ENCODE results near the gene LMO4. TPM values are rescaled to one million over a fixed set of nuclear protein-coding genes. Genes with fewer than 3 reads are reported as not detected.

The LMO4 gene
- total and polyA plus RNA-seq, 4 donors = 115 to 173 (median 149) TPM

GRCh38 chr1:87370544-87370943 lies 41.9 kb downstream of the LMO4 start:
- Histone ChIP-seq H3K27ac (ENCODE audit: low read depth, low read length) (no peak overlapping the region), H3K9me3 (ENCODE audit: control insufficient read depth, insufficient read depth, low read length) (no peaks in the 10 kb centered on the region), H3K36me3 (ENCODE audit: control insufficient read depth, insufficient read depth, low read length) (no peaks in the 10 kb centered on the region), H3K4me1 (ENCODE audit: control insufficient read depth, insufficient read depth, low read length) (no peaks in the 10 kb centered on the region), H3K4me3 (ENCODE audit: low read depth, low read length) (no peak overlapping the region), H3K27me3 (ENCODE audit: control insufficient read depth, insufficient read depth, low read length) (no peaks in the 10 kb centered on the region)
- DNase-seq (ENCODE audit: low read depth in 4 of 6, low spot score in 6 of 6) = no peak
- 44% methylated on average over 3 of the region's 5 CpGs for WGBS (ENCODE audit: insufficient coverage)

- H3K27ac ChIP-seq (ENCODE audit: low read depth, low read length) = no peak overlapping the region
- H3K9me3 ChIP-seq (ENCODE audit: control insufficient read depth, insufficient read depth, low read length) = peaks cover 4% of the 10 kb centered on the region
- DNase-seq (ENCODE audit: low read depth in 4 of 6, low spot score in 6 of 6) = no peak
- no peaks in the 10 kb centered on the region for H3K27me3 ChIP-seq (ENCODE audit: control insufficient read depth, insufficient read depth, low read length)
- no peaks in the 10 kb centered on the region for H3K4me1 ChIP-seq (ENCODE audit: control insufficient read depth, insufficient read depth, low read length)
- H3K4me3 ChIP-seq (ENCODE audit: low read depth, low read length) = no peak overlapping the region
- H3K36me3 ChIP-seq (ENCODE audit: control insufficient read depth, insufficient read depth, low read length) = no peaks in the 10 kb centered on the region
Observed at GRCh38 chr1:87379306-87379705, 50.6 kb downstream of the LMO4 start.

- no peak overlapping the region for H3K4me3 ChIP-seq (ENCODE audit: low read depth, low read length)
- H3K27me3 ChIP-seq (ENCODE audit: control insufficient read depth, insufficient read depth, low read length) = no peaks in the 10 kb centered on the region
- WGBS (ENCODE audit: insufficient coverage) = 100% methylated on average over 1 of the region's 5 CpGs
- H3K4me1 ChIP-seq (ENCODE audit: control insufficient read depth, insufficient read depth, low read length) = no peaks in the 10 kb centered on the region
- H3K9me3 ChIP-seq (ENCODE audit: control insufficient read depth, insufficient read depth, low read length) = no peaks in the 10 kb centered on the region
- DNase-seq (ENCODE audit: low read depth in 4 of 6, low spot score in 6 of 6) = no peak
- H3K36me3 ChIP-seq (ENCODE audit: control insufficient read depth, insufficient read depth, low read length) = no peaks in the 10 kb centered on the region
- no peak overlapping the region for H3K27ac ChIP-seq (ENCODE audit: low read depth, low read length)
Observed at GRCh38 chr1:87386217-87386790, 57.6 kb downstream of the LMO4 start.

- H3K27me3 ChIP-seq (ENCODE audit: control insufficient read depth, insufficient read depth, low read length) = no peaks in the 10 kb centered on the region
Observed at GRCh38 chr1:87388411-87388810, 59.7 kb downstream of the LMO4 start.

GRCh38 chr1:87389011-87389410 lies 60.3 kb downstream of the LMO4 start:
- H3K36me3 ChIP-seq (ENCODE audit: control insufficient read depth, insufficient read depth, low read length) = no peaks in the 10 kb centered on the region
- H3K9me3 ChIP-seq (ENCODE audit: control insufficient read depth, insufficient read depth, low read length) = no peaks in the 10 kb centered on the region
- WGBS (ENCODE audit: insufficient coverage) = no CpG with 5 or more reads among the region's 1 CpG
- H3K27ac ChIP-seq (ENCODE audit: low read depth, low read length) = no peak overlapping the region
- H3K4me3 ChIP-seq (ENCODE audit: low read depth, low read length) = no peak overlapping the region
- DNase-seq (ENCODE audit: low read depth in 4 of 6, low spot score in 6 of 6) = no peak
- no peaks in the 10 kb centered on the region for H3K4me1 ChIP-seq (ENCODE audit: control insufficient read depth, insufficient read depth, low read length)
- H3K27me3 ChIP-seq (ENCODE audit: control insufficient read depth, insufficient read depth, low read length) = no peaks in the 10 kb centered on the region

More at GRCh38 chr1:87388411-87388810, 59.7 kb downstream of the LMO4 start:
- Histone ChIP-seq H3K4me3 (ENCODE audit: low read depth, low read length) (no peak overlapping the region), H3K4me1 (ENCODE audit: control insufficient read depth, insufficient read depth, low read length) (no peaks in the 10 kb centered on the region), H3K36me3 (ENCODE audit: control insufficient read depth, insufficient read depth, low read length) (no peaks in the 10 kb centered on the region), H3K9me3 (ENCODE audit: control insufficient read depth, insufficient read depth, low read length) (no peaks in the 10 kb centered on the region), H3K27ac (ENCODE audit: low read depth, low read length) (no peak overlapping the region)
- DNase-seq (ENCODE audit: low read depth in 4 of 6, low spot score in 6 of 6) = no peak

GRCh38 chr1:87389546-87389945 lies 60.9 kb downstream of the LMO4 start:
- no peaks in the 10 kb centered on the region for H3K9me3 ChIP-seq (ENCODE audit: control insufficient read depth, insufficient read depth, low read length)
- 92% methylated on average over 2 of the region's 3 CpGs for WGBS (ENCODE audit: insufficient coverage)
- no peak for DNase-seq (ENCODE audit: low read depth in 4 of 6, low spot score in 6 of 6)
- H3K27me3 ChIP-seq (ENCODE audit: control insufficient read depth, insufficient read depth, low read length) = no peaks in the 10 kb centered on the region
- no peaks in the 10 kb centered on the region for H3K4me1 ChIP-seq (ENCODE audit: control insufficient read depth, insufficient read depth, low read length)
- no peak overlapping the region for H3K4me3 ChIP-seq (ENCODE audit: low read depth, low read length)
- no peak overlapping the region for H3K27ac ChIP-seq (ENCODE audit: low read depth, low read length)
- H3K36me3 ChIP-seq (ENCODE audit: control insufficient read depth, insufficient read depth, low read length) = no peaks in the 10 kb centered on the region

- DNase-seq (ENCODE audit: low read depth in 4 of 6, low spot score in 6 of 6) = peak in 1 of 6 donors; percentile 25
- Histone ChIP-seq H3K4me1 (ENCODE audit: control insufficient read depth, insufficient read depth, low read length) (no peaks in the 10 kb centered on the region), H3K27me3 (ENCODE audit: control insufficient read depth, insufficient read depth, low read length) (no peaks in the 10 kb centered on the region), H3K36me3 (ENCODE audit: control insufficient read depth, insufficient read depth, low read length) (no peaks in the 10 kb centered on the region), H3K4me3 (ENCODE audit: low read depth, low read length) (no peak overlapping the region), H3K27ac (ENCODE audit: low read depth, low read length) (no peak overlapping the region), H3K9me3 (ENCODE audit: control insufficient read depth, insufficient read depth, low read length) (no peaks in the 10 kb centered on the region)
- 69% methylated on average over 3 of the region's 7 CpGs for WGBS (ENCODE audit: insufficient coverage)
Observed at GRCh38 chr1:87392248-87393192, 63.8 kb downstream of the LMO4 start.

GRCh38 chr1:87393445-87394085 lies 64.9 kb downstream of the LMO4 start:
- 33% methylated on average over 1 of the region's 3 CpGs for WGBS (ENCODE audit: insufficient coverage)

GRCh38 chr1:87394513-87394912 lies 65.8 kb downstream of the LMO4 start:
- H3K4me1 ChIP-seq (ENCODE audit: control insufficient read depth, insufficient read depth, low read length) = no peaks in the 10 kb centered on the region
- H3K36me3 ChIP-seq (ENCODE audit: control insufficient read depth, insufficient read depth, low read length) = no peaks in the 10 kb centered on the region
- H3K27me3 ChIP-seq (ENCODE audit: control insufficient read depth, insufficient read depth, low read length) = no peaks in the 10 kb centered on the region
- WGBS (ENCODE audit: insufficient coverage) = 72% methylated on average over 6 of the region's 9 CpGs
- H3K27ac ChIP-seq (ENCODE audit: low read depth, low read length) = no peak overlapping the region
- H3K4me3 ChIP-seq (ENCODE audit: low read depth, low read length) = no peak overlapping the region
- DNase-seq (ENCODE audit: low read depth in 4 of 6, low spot score in 6 of 6) = peak in 1 of 6 donors; percentile 54
- H3K9me3 ChIP-seq (ENCODE audit: control insufficient read depth, insufficient read depth, low read length) = no peaks in the 10 kb centered on the region

More at GRCh38 chr1:87393445-87394085, 64.9 kb downstream of the LMO4 start:
- Histone ChIP-seq H3K9me3 (ENCODE audit: control insufficient read depth, insufficient read depth, low read length) (no peaks in the 10 kb centered on the region), H3K27ac (ENCODE audit: low read depth, low read length) (no peak overlapping the region), H3K27me3 (ENCODE audit: control insufficient read depth, insufficient read depth, low read length) (no peaks in the 10 kb centered on the region), H3K36me3 (ENCODE audit: control insufficient read depth, insufficient read depth, low read length) (no peaks in the 10 kb centered on the region), H3K4me1 (ENCODE audit: control insufficient read depth, insufficient read depth, low read length) (no peaks in the 10 kb centered on the region), H3K4me3 (ENCODE audit: low read depth, low read length) (no peak overlapping the region)
- peak in 1 of 6 donors; percentile 21 for DNase-seq (ENCODE audit: low read depth in 4 of 6, low spot score in 6 of 6)

All from spinal cord (tissue), 10 donors.